GM19193 (cell line): ENCODE results near the gene UBIAD1.

ENCODE experiments used
- POLR2A ChIP-seq: IDR thresholded peaks from 4 replicates; pipeline ENCODE4 v1.6.1; 2011; ENCODE audit not compliant: insufficient read depth, insufficient read length; ENCODE audit errors: extremely low read depth

The UBIAD1 gene

DNA sequence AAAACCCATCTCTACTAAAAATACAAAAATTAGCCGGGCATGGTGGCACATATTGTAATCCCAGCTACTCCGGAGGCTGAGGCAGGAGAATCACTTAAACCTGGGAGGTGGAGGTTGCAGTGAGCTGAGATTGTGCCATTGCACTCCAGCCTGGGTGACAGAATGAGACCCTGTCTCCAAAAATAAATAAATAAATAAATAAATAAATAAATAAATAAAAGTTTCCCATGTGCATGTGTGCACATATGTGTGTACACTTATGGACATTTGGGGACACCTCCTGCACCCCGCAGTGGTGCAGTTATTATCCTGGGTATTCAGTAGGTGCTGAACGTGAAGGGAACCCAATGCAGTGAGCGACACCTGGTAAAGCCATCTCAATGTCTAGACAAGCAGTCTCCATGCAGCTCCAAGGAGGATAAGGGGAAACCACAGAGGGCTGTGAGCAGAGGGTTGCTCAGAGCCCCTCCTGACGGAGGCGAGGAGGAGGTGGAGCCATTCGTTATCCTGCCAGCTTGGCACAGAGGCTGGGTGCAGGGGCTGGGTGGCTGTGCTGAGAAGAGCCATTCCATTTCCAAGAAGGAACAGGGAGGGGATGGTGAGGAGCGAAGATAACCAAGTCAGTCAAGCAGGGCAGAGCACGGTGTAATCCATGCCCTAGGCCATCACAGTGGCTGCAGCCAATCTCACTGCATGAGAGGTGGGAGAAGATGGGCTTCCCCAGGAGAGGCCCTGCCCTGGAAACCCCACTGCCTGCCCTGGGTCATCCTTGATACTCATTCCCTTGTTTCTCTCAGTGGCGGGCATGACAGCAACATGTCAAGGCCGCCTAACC is 25.6 kb downstream of the UBIAD1 start:
- TF ChIP-seq POLR2A = no peak

DNA sequence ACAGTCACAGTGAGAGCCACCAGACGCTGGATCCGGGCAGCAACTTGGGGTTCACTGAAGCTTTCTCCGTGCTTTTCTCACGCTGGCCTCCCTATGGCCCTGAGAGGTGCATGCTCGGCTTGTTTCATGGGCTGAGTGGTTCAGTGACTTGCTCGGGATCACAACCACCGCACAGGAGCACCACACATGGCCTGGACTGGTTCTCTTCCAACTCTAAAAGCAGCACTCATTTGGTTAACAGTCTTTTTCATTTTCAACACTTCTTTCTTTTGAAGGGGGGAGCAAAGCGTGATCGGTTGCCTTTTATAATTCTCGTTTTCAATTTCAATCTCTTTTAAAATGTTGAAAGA is 26.2 kb downstream of the UBIAD1 start:
- no peak for TF ChIP-seq POLR2A

DNA sequence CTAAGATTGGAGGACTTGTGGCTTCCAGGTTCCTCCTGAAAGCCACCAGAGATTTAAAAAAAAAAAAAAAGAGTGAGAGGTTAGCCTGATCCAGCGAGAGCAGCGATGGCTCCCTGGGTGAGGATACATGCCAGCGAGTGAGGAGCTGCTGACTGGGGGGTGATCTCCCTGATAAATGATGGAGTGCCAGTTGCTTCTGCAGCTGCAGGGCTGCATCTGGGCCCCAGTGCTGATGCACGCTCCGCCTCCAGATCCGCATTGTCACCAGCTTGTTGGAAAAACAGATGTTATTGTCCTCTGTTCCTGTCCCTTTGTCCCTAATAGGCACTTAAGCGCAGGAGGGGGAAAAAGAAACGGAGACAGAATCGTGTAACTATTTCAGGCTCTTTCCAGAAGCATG is 28.6 kb downstream of the UBIAD1 start:
- TF ChIP-seq POLR2A = no peak

DNA sequence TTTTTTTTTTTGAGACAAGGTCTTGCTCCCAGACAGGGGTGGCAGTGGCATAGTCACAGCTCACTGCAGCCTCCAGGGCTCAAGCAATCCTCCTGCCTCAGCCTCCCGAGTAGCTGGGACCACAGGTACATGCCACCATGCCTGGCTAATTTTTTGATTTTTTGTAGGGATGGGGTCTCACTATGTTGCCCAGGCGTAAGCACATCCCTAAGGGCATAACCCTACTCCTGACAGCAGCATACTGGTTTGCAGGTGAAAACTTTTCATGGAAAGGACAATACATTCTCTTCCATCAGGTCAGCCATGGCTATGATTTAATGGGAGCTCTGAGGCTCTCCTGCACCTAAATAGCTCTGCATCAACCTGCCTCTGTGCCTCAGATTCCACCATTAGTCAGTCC is 29.4 kb downstream of the UBIAD1 start:
- no peak for TF ChIP-seq POLR2A

DNA sequence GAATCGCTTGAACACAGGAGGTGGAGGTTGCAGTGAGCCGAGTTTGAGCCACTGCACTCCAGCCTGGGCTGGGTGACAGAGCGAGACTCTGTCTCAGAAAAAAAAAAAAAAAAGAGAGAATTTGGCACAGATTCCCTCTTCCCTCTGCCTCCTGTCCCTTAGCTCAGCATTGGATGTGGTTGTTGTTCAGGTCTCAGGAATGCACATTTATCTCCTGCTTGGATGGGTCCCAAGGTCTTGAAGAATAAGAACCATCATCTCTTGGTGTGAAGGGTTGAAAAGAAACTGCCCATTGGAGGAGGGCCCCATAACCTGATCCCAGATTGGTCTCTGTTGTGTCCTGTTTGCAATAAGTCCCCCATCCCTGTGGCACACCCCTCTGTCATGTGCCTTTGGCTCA is 34.9 kb downstream of the UBIAD1 start:
- TF ChIP-seq POLR2A = no peak

DNA sequence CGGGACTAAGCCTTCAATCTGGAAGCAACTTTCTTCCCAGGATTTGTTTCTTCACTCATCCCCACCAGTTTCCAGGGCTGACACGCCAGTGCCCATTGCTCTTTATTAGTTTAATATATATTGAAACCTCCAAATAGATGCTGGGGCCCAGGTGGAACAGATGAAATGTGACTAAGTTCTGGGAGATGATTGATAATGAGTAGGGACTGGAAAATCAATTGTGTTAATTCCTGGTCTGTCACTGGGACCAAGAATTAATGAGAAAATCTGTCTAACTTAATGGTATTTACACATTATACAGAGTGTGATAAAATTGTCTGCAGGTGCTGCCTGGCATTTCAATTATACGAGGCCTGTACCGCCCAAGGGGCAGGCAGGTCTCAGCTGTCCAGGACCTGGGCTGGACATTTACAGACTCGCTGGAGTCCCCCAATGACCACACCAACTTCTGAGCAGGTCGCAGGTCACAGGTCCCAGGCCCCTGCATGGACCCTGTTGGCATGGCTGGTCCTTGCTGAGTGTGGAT is 35.8 kb downstream of the UBIAD1 start:
- no peak for TF ChIP-seq POLR2A

DNA sequence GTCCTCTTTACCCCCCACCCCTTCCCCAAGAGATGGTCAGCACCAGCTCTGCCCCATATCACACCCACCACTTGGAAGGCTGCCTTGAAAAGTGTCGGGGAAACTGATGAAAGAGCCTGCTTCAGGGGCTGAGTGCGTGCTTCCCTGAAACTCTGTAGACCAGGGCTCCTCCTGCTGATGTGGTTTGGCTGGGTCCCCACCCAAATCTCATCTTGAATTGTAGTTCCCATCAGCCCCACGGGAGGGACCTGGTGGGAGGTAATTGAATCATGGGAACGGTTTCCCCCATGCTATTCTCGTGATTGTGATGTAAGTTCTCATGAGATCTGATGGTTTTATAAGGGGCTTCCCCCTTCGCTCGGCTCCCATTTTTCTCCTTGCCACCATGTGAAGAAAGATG is 36.4 kb downstream of the UBIAD1 start:
- TF ChIP-seq POLR2A = no peak

DNA sequence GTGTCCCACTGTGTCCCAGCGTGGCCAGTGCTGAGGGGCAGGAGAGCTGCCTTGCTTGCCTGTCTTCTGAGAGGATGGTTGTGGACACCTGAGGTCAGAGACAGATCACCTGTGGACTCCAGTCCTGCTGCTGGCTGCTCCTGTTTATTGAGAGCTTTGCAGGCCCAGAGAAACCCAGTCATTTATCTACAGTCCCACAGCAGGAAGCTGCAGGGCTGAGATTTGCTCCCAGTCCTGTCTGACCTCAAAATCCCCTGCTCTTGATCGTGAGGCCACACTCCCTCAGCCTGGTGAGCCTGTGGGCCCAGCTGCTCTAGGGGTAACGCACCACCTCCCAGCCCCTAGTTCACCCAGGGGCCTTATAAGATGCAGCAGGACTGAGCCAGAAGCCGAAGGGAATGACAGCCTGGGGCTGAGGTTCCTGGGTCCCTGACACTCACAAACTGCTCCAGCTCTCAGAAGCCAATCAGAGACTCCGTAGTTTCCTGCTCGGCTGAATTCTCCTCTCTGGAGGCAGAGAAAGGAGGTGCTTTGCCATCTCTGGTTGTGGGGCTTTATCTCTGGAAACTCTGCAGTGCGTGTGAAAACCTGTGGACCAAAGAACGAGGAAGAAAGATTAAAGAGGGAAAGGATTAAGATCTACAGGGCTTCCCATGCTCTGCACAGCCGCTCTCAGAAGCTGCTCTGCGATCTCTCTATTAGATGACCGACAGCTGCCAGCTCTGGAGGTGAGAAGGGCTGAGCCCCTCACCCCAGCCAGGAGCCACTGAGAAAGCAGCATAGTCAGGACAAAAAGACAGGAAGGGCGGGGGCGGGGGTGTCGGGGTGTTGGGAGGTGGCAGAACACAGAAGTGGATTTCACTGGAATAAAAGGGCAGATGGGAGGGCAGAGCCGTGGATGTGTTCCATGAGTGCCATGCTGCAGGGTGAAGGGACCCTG is 39.1 kb downstream of the UBIAD1 start:
- no peak for TF ChIP-seq POLR2A

- no peak for TF ChIP-seq POLR2A
Observed at GRCh38 chr1:11314959-11315358, 42.0 kb downstream of the UBIAD1 start.

DNA sequence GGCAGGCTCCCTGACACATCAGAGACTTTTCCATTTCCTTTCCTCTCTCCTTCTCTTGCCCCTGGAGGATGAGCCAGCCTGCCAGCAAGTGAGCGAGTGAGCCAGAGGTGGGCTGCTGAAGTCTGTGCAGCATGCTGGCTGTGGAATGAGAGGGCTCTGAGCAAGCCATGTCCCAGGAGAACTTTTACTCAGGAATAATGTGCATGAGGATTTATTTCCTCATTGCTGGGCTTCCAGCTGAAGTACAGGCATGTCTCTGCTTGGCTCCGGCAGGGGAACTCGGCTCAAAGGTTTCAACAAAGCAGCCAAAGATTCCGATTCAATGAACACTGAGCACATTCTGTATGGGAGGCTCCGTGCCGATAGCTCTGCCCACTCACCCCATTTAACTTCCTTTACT is 43.7 kb downstream of the UBIAD1 start:
- TF ChIP-seq POLR2A = no peak

DNA sequence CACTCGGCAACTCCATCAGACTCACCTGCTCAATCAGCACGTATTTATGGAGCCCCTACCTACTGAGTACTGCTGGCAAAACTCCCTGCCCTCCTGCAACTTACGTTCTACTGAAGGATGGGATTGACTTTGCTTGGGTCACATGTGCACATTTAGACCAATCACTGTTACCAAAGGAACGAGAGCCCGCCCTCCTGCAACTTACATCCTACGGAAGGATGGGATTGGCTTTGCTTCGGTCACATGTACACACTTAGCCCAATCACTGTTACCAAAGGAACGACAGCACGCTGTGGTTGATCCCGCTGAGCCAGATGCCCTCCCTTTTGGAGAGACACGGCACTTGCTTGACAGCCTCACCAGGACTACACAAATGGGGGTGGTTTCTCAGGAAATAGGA is 46.0 kb downstream of the UBIAD1 start:
- TF ChIP-seq POLR2A = no peak

DNA sequence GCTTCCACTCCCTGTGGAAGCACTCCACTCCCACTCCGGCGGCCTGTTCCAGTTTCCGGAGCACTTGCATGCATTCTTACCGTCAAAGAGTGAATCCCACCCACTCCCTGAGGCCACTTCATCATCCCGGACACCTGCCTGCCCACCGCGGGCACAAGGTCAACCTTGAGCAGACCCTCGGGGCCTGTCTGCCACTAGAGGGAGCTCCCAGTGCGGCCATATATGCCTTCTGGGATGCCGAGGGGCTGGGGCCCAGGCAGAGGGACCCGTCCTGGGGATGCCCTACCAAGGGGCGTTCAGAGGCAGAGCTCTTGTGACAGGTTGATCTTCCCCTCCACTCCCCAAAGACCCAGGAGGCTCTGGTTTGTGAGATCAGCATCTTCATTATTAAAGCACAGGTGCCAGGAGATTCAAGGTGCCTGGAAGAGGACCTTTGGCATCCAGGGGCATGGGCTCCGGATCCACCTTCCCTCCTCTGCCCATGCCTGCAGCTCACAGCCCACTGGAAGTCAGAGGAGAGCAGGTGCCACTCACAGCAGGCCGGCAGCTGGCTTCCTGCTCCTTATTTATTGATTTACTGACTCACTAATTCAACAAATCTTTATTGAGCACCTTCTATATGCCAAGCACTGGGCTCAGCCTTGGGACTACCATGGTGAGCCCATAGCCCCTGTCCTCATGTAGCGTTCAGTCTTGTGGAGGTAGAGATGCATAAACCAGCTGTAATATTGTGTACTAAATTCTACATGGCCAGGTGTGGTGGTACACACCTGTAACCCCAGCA is 47.3 kb downstream of the UBIAD1 start:
- no peak for TF ChIP-seq POLR2A

DNA sequence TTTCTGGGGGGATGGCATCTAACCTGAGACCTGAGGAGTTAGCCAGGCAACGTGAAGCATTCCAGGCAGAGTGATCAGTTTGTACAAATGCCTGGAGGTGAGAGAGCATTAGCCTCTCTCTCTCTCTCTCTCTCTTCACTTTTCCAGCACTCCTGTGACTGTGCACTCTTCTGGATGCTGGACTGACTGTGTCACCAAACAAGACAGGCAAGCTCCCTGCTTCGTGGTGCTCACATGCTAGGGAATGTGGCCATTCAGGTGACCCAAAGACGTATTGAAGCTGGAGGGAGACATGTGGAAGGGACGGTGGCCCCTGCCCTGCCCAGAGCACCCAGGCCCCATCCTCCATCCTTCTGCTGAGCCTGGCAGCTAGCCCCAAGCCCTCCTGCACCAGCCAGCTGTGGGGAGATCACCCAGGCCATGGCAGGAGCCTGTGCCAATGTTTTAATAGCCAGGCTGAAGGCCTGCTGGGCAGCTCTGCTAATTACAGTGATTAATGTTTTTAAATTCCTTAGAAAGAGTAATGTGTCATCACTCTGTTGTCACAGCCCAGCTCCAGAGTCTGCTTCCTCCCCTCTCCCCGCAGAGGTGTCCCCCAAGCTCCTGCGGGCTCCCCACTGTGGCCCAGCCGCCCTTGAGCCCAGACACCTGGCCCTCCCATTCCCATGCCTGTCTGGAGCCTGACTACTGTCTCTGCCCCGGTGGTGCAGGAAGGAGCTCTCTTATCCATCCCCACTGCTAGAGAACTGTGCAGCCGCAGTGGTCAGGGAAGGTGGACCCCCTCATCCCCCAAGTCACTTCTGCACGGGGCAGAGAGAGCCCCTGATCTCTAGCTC is 48.9 kb downstream of the UBIAD1 start:
- no peak for TF ChIP-seq POLR2A

GRCh38 chr1:11324567-11325165 is 51.7 kb downstream of the UBIAD1 start:
- no peak for TF ChIP-seq POLR2A
